DND-41 (cell line): ENCODE measurements around the gene HMCN1.

ENCODE experiments used
- ATAC-seq: fragments of 200-7000 bp; cut with Tn5 transposase; 3 replicates; pipeline ENCODE4 v1.9.1; 2021; ENCODE audit warnings: low read depth; ENCODE audit not compliant: insufficient read depth
- DNase-seq: peaks from one replicate; pipeline ENCODE4 v3.0.0-alpha.2; 2020
- H2AFZ ChIP-seq: 2 replicates; pipeline ENCODE4 v1.6.0; 2012; ENCODE audit warnings: low read depth, low read length
- H3K27ac ChIP-seq: 2 replicates; pipeline ENCODE4 v1.5.1; 2012; ENCODE audit warnings: low read length, inconsistent platforms
- H3K27me3 ChIP-seq: fragments of 200-600 bp; sonication (generic); 2 replicates; pipeline ENCODE4 v1.6.0; 2012; ENCODE audit warnings: low read length, mild to moderate bottlenecking, inconsistent platforms; ENCODE audit not compliant: insufficient read depth, poor library complexity
- H3K36me3 ChIP-seq: 2 replicates; pipeline ENCODE4 v1.5.1; 2012; ENCODE audit warnings: low read length, inconsistent platforms; ENCODE audit not compliant: insufficient read depth
- H3K4me1 ChIP-seq: 2 replicates; pipeline ENCODE4 v1.5.1; 2012; ENCODE audit warnings: mild to moderate bottlenecking, low read length; ENCODE audit not compliant: insufficient read depth
- H3K4me2 ChIP-seq: 2 replicates; pipeline ENCODE4 v1.6.0; 2012; ENCODE audit warnings: mild to moderate bottlenecking, moderate library complexity, low read length, inconsistent platforms; ENCODE audit not compliant: insufficient read depth
- H3K4me3 ChIP-seq, 2 experiments: fragments of 200-600 bp in 1 of 2; shearing (Covaris generic) in 1 of 2; 2 replicates each; pipeline ENCODE4 v1.5.1; 2012 to 2016; ENCODE audit warnings: inconsistent platforms in 2 of 2, low read length in 2 of 2, mild to moderate bottlenecking in 2 of 2, low read depth in 1 of 2, moderate library complexity in 1 of 2
- H3K79me2 ChIP-seq: 2 replicates; pipeline ENCODE4 v1.6.0; 2012; ENCODE audit warnings: low read length, inconsistent platforms; ENCODE audit not compliant: insufficient read depth
- H3K9ac ChIP-seq: 2 replicates; pipeline ENCODE4 v1.6.0; 2012; ENCODE audit warnings: low read depth, mild to moderate bottlenecking, inconsistent platforms, low read length, moderate library complexity
- H3K9me3 ChIP-seq: 2 replicates; pipeline ENCODE4 v1.5.1; 2012; ENCODE audit warnings: low read length, moderate library complexity, mild to moderate bottlenecking, inconsistent platforms; ENCODE audit not compliant: insufficient read depth, severe bottlenecking
- H4K20me1 ChIP-seq: 2 replicates; pipeline ENCODE4 v1.6.0; 2012; ENCODE audit warnings: low read length; ENCODE audit not compliant: insufficient read depth
- CTCF ChIP-seq: IDR thresholded peaks from 2 replicates; pipeline ENCODE4 v1.5.1; 2012; ENCODE audit warnings: borderline replicate concordance, low read length, moderate library complexity, mild to moderate bottlenecking; ENCODE audit not compliant: poor library complexity, severe bottlenecking; ENCODE audit errors: extremely low read depth
- EZH2 ChIP-seq: IDR thresholded peaks from 3 replicates; pipeline ENCODE4 v1.6.1; 2012; ENCODE audit warnings: borderline replicate concordance, low read depth, mild to moderate bottlenecking, moderate library complexity, low read length, inconsistent platforms; ENCODE audit not compliant: severe bottlenecking

HMCN1 gene

DNA sequence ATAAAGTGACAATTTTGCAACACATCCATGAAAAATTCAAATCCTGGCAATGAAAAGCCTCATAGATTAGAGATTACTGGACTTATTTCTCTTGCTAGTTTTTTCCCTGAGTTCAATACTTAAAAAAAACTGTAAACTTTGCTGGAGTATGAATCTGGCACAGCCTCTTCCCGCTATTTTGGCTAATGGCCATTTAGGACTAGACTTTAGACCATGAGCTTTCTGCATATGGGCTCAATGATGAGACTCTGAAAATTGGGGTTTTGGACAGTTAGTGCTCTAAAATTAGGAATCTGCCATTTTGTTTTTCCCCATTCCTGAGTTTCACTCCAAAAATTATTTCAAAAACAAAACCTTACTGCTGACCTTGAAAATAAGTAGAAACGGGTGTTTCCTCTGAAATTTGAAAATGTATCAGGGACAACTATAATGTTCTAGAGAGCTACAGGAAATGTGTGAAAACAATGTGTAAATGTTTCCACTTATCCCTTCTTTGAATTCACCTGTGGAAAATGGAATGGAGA is 137.5 kb downstream of the HMCN1 start:
- H3K4me1 ChIP-seq: no peaks in the 10 kb centered on the region
- H3K79me2 ChIP-seq: no peaks in the 10 kb centered on the region
- ATAC-seq (no peak), DNase-seq (no peak)
- TF ChIP-seq CTCF (no peak), EZH2 (no peak)
- no peak overlapping the region for H2AFZ ChIP-seq
- H3K36me3 ChIP-seq: no peaks in the 10 kb centered on the region
- no peaks in the 10 kb centered on the region for H4K20me1 ChIP-seq
- H3K4me3 ChIP-seq: no peak overlapping the region
- no peak overlapping the region for H3K27ac ChIP-seq
- no peaks in the 10 kb centered on the region for H3K27me3 ChIP-seq
- H3K9ac ChIP-seq: no peak overlapping the region
- H3K4me2 ChIP-seq: no peak overlapping the region
- no peaks in the 10 kb centered on the region for H3K9me3 ChIP-seq

DNA sequence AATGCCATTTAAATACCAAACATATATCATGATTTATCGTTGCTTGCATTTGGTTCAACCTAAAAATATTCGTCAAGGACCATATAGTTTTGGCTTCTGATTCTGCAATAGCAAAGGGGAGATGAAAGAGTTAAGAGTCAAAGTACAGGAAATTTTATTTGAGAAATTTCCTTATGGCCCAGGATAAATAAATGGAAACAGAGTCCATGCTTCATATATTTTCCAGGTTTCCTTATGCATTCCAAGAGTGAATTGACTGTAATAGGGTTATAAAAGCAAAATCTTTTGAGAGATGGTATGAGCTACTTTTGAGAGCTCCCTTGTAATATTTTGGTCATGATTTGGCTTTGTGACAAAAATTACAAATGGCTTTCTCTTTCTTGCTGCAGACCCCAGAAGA is 140.1 kb downstream of the HMCN1 start:
- no peaks in the 10 kb centered on the region for H3K36me3 ChIP-seq
- H4K20me1 ChIP-seq: no peaks in the 10 kb centered on the region
- no peak for TF ChIP-seq CTCF
- TF ChIP-seq EZH2: no peak
- no peak overlapping the region for H3K4me2 ChIP-seq
- DNase-seq (no peak), ATAC-seq (no peak)
- no peaks in the 10 kb centered on the region for H3K4me1 ChIP-seq
- H3K27me3 ChIP-seq: no peaks in the 10 kb centered on the region
- no peaks in the 10 kb centered on the region for H3K79me2 ChIP-seq
- no peaks in the 10 kb centered on the region for H3K9me3 ChIP-seq
- H3K27ac ChIP-seq: no peak overlapping the region
- no peak overlapping the region for H3K4me3 ChIP-seq
- no peak overlapping the region for H2AFZ ChIP-seq
- no peak overlapping the region for H3K9ac ChIP-seq

GRCh38 chr1:185880330-185880729 is 146.1 kb downstream of the HMCN1 start:
- Histone ChIP-seq H3K9me3 (no peaks in the 10 kb centered on the region), H3K27ac (no peak overlapping the region), H4K20me1 (no peaks in the 10 kb centered on the region), H3K79me2 (no peaks in the 10 kb centered on the region), H3K36me3 (no peaks in the 10 kb centered on the region), H3K27me3 (no peaks in the 10 kb centered on the region), H3K9ac (no peak overlapping the region), H2AFZ (no peak overlapping the region), H3K4me3 (no peak overlapping the region), H3K4me1 (no peaks in the 10 kb centered on the region), H3K4me2 (no peak overlapping the region)
- ATAC-seq (no peak), DNase-seq (no peak)
- TF ChIP-seq CTCF (no peak), EZH2 (no peak)

GRCh38 chr1:185880779-185881333 is 146.7 kb downstream of the HMCN1 start:
- H3K79me2 ChIP-seq: no peaks in the 10 kb centered on the region
- H3K4me3 ChIP-seq: no peak overlapping the region
- H3K27me3 ChIP-seq: no peaks in the 10 kb centered on the region
- H3K4me2 ChIP-seq: no peak overlapping the region
- ATAC-seq (no peak), DNase-seq (no peak)
- H3K9ac ChIP-seq: no peak overlapping the region
- H4K20me1 ChIP-seq: no peaks in the 10 kb centered on the region
- no peaks in the 10 kb centered on the region for H3K9me3 ChIP-seq
- no peaks in the 10 kb centered on the region for H3K36me3 ChIP-seq
- H3K4me1 ChIP-seq: no peaks in the 10 kb centered on the region
- no peak overlapping the region for H2AFZ ChIP-seq
- no peak overlapping the region for H3K27ac ChIP-seq
- TF ChIP-seq CTCF (no peak), EZH2 (no peak)
